HCT116 (cell line): ENCODE data around the gene CENPP. TPM values are rescaled to one million over a fixed set of nuclear protein-coding genes. Genes with fewer than 3 reads are reported as not detected.

Source experiments
- ATAC-seq: fragments of 200-7000 bp; cut with Tn5 transposase; 2 replicates; pipeline ENCODE4 v1.9.1; 2020; ENCODE audit warnings: mild to moderate bottlenecking, moderate library complexity
- BruUV-seq: library from RNA; stranded (reverse); fragments of 400-500 nt; replicated peaks from 2 replicates; lab custom pipeline; 2021; lab: Mats Ljungman, UMichigan
- CTCF ChIA-PET: fragments of 300-600 bp; sonication (Branson Sonifier 250); formaldehyde crosslinking; loops from one replicate; lab custom pipeline; 2021; ENCODE audit warnings: antibody characterized with exemption; lab: Charles Lee
- POLR2A ChIA-PET: fragments of 300-600, 350-600 bp; sonication (Branson Sonifier 250); formaldehyde crosslinking; loops from one replicate; lab custom pipeline; 2021; ENCODE audit warnings: antibody characterized with exemption; lab: Charles Lee
- RAD21 ChIA-PET, 2 experiments: fragments of 300-600 bp; sonication (Branson Sonifier 250); formaldehyde crosslinking; loops; one replicate each; lab custom pipeline; 2023; ENCODE audit warnings: low total read pairs in 2 of 2; ENCODE audit not compliant: uncharacterized antibody in 2 of 2, unreplicated experiment in 2 of 2, low non-redundant PET in 1 of 2; lab: Charles Lee
- DNase-seq: peaks from one replicate; pipeline ENCODE4 v3.0.0-alpha.2; 2010; ENCODE audit warnings: low read depth, low spot score
- H2AFZ ChIP-seq: fragments of 200-600 bp; shearing (Covaris generic), sonication (generic); 2 replicates; pipeline ENCODE4 v1.6.1; 2017; ENCODE audit warnings: low read depth, mixed run types, mixed read lengths, antibody characterized with exemption, low read length; ENCODE audit not compliant: poor library complexity, severe bottlenecking
- H3K27ac ChIP-seq: 2 replicates; pipeline ENCODE4 v1.5.1; 2012; ENCODE audit warnings: low read depth, low read length
- H3K27me3 ChIP-seq: fragments of 200-600 bp; sonication (generic); 2 replicates; pipeline ENCODE4 v1.6.1; 2016; ENCODE audit warnings: mixed run types, low read length, mixed read lengths; ENCODE audit not compliant: insufficient read depth
- H3K36me3 ChIP-seq, 2 experiments: fragments of 200-500 bp in 1 of 2; fragments of 200-600 bp in 1 of 2; sonication (Bioruptor generic) in 1 of 2; sonication (generic) in 1 of 2; 2 replicates each; pipeline versions ENCODE4 v1.5.1 to v1.6.1; 2014 to 2016; ENCODE audit warnings: low read length in 2 of 2, inconsistent platforms in 1 of 2, mixed read lengths in 1 of 2, mixed run types in 1 of 2; ENCODE audit not compliant: insufficient read depth in 2 of 2, control insufficient read depth in 1 of 2
- H3K4me1 ChIP-seq, 2 experiments: fragments of 200-600 bp in 1 of 2; sonication (generic) in 1 of 2; 2 replicates each; pipeline versions ENCODE4 v1.5.1 to v1.6.1; 2012 to 2017; ENCODE audit warnings: low read length in 2 of 2, inconsistent platforms in 1 of 2, mild to moderate bottlenecking in 1 of 2, mixed read lengths in 1 of 2, mixed run types in 1 of 2, moderate library complexity in 1 of 2; ENCODE audit not compliant: insufficient read depth in 2 of 2, control insufficient read depth in 1 of 2
- H3K4me2 ChIP-seq: fragments of 200-600 bp; sonication (generic); 2 replicates; pipeline ENCODE4 v1.6.1; 2017; ENCODE audit warnings: mixed run types, low read length, mixed read lengths
- H3K4me3 ChIP-seq, 2 experiments: fragments of 200-600 bp in 1 of 2; sonication (generic) in 1 of 2; replicated peaks in 1 of 2; 2 replicates each; pipeline ENCODE4 v1.5.1; 2011 to 2016; ENCODE audit warnings: low read length in 2 of 2, control low read depth in 1 of 2, low read depth in 1 of 2, mild to moderate bottlenecking in 1 of 2, mixed read lengths in 1 of 2, mixed run types in 1 of 2
- H3K79me2 ChIP-seq: fragments of 200-600 bp; sonication (generic); 2 replicates; pipeline ENCODE4 v1.6.1; 2017; ENCODE audit warnings: mild to moderate bottlenecking, mixed run types, low read length, moderate library complexity, mixed read lengths; ENCODE audit not compliant: insufficient read depth
- H3K9ac ChIP-seq: fragments of 200-600 bp; sonication (generic); 2 replicates; pipeline ENCODE4 v1.6.1; 2016; ENCODE audit warnings: low read length, mixed read lengths
- H3K9me2 ChIP-seq: fragments of 200-600 bp; sonication (generic), shearing (Covaris generic); 2 replicates; pipeline ENCODE4 v1.6.1; 2017; ENCODE audit warnings: mixed run types, mild to moderate bottlenecking, moderate library complexity; ENCODE audit not compliant: insufficient read depth
- H3K9me3 ChIP-seq, 2 experiments: fragments of 200-500 bp in 1 of 2; fragments of 200-600 bp in 1 of 2; sonication (Bioruptor generic) in 1 of 2; sonication (generic) in 1 of 2; 2 replicates each; pipeline ENCODE4 v1.6.1; 2014 to 2017; ENCODE audit warnings: low read length in 2 of 2, mixed read lengths in 2 of 2, inconsistent platforms in 1 of 2, low read depth in 1 of 2, mild to moderate bottlenecking in 1 of 2, mixed run types in 1 of 2, moderate library complexity in 1 of 2; ENCODE audit not compliant: control insufficient read depth in 1 of 2, insufficient read depth in 1 of 2
- H4K20me1 ChIP-seq: fragments of 200-600 bp; sonication (generic), shearing (Covaris generic); 2 replicates; pipeline ENCODE4 v1.6.1; 2017; ENCODE audit warnings: mixed run types, mild to moderate bottlenecking, moderate library complexity; ENCODE audit not compliant: insufficient read depth
- CBX3 ChIP-seq: IDR thresholded peaks from 2 replicates; pipeline ENCODE4 v1.6.1; 2012; ENCODE audit warnings: low read depth
- CTCF ChIP-seq, 3 experiments: fragments of 200-600 bp in 1 of 3; sonication (generic) in 1 of 3; IDR thresholded peaks in 2 of 3; conservative IDR thresholded peaks in 1 of 3; 2 replicates each; pipeline ENCODE4 v1.5.1; 2012 to 2017; ENCODE audit warnings: low read depth in 2 of 3, low read length in 2 of 3, antibody characterized with exemption in 1 of 3, borderline replicate concordance in 1 of 3, control low read depth in 1 of 3, mild to moderate bottlenecking in 1 of 3, mixed read lengths in 1 of 3, mixed run types in 1 of 3, moderate library complexity in 1 of 3; ENCODE audit not compliant: insufficient read depth in 1 of 3
- SP1 ChIP-seq: IDR thresholded peaks from 2 replicates; pipeline ENCODE4 v1.6.1; 2012; ENCODE audit warnings: low read depth
- SRF ChIP-seq: IDR thresholded peaks from 2 replicates; pipeline ENCODE4 v1.6.1; 2012; ENCODE audit warnings: low read depth
- YY1 ChIP-seq: IDR thresholded peaks from 2 replicates; pipeline ENCODE4 v1.6.1; 2011; ENCODE audit warnings: low read length, low read depth, moderate library complexity, mild to moderate bottlenecking; ENCODE audit not compliant: insufficient replicate concordance; ENCODE audit errors: extremely low read depth
- ZBTB33 ChIP-seq: IDR thresholded peaks from 2 replicates; pipeline ENCODE4 v1.6.1; 2011; ENCODE audit warnings: mild to moderate bottlenecking, low read length, moderate library complexity; ENCODE audit not compliant: insufficient replicate concordance; ENCODE audit errors: extremely low read depth
- ZFX ChIP-seq: fragments of 450-650 bp; IDR thresholded peaks from 2 replicates; pipeline ENCODE4 v1.6.1; 2017
- intact Hi-C: fragments of 100-400 bp; cut with micrococcal nuclease; formaldehyde crosslinking; loops from 2 replicates; pipeline ENCODE4 v1.10.0; 2022
- total RNA-seq: library from RNA; stranded (reverse); gene quantifications from one replicate; pipeline ENCODE4 v1.2.1, GENCODE V29; 2021; ENCODE audit not compliant: unreplicated experiment
- TF ChIP-seq, protein P1 (sequence below): IDR thresholded peaks from 2 replicates; pipeline ENCODE4 v1.6.1; 2012; ENCODE audit warnings: low read depth
- TF ChIP-seq, protein P2 (sequence below): IDR thresholded peaks from 2 replicates; pipeline ENCODE4 v1.6.1; 2012

Gene CENPP
- total RNA-seq, 1 experiment from 2014 or later: 7.0 TPM

GRCh38 chr9:92332577-92333281, 7.0 kb downstream of the CENPP start:
- intact Hi-C loops: no loop called here
- ChIA-PET RAD21 (no interaction called here), POLR2A (no interaction called here), CTCF (no interaction called here)
- DNase-seq (no peak), ATAC-seq (no peak)
- Histone ChIP-seq H3K9me3 (no peaks in the 10 kb centered on the region), H2AFZ (no peak overlapping the region), H3K79me2 (no peaks in the 10 kb centered on the region), H3K4me2 (no peak overlapping the region), H3K36me3 (no peaks in the 10 kb centered on the region), H3K27ac (no peak overlapping the region), H4K20me1 (0 out of 2 replicates have a peak, but pooled peaks cover 4% of the 10 kb centered on the region), H3K4me1 (no peaks in the 10 kb centered on the region), H3K27me3 (no peaks in the 10 kb centered on the region), H3K9ac (no peak overlapping the region), H3K9me2 (no peaks in the 10 kb centered on the region)
- no TSS peak for BruUV-seq
- TF ChIP-seq YY1: no peak
- TF ChIP-seq CTCF (IDR thresholded peaks at IDR 0.05 in 2 of 3, conservative IDR thresholded peaks at IDR 0.05 in 1 of 3; ENCODE audit: borderline replicate concordance in 1 of 3, insufficient read depth in 1 of 3, low read depth in 2 of 3, low read length in 2 of 3): no peak
- no peak for TF ChIP-seq ZFX
- no peak for TF ChIP-seq SRF
- no peak for TF ChIP-seq CBX3
- no peak for TF ChIP-seq SP1
- no peak for TF ChIP-seq ZBTB33
- TF ChIP-seq, protein P1, sequence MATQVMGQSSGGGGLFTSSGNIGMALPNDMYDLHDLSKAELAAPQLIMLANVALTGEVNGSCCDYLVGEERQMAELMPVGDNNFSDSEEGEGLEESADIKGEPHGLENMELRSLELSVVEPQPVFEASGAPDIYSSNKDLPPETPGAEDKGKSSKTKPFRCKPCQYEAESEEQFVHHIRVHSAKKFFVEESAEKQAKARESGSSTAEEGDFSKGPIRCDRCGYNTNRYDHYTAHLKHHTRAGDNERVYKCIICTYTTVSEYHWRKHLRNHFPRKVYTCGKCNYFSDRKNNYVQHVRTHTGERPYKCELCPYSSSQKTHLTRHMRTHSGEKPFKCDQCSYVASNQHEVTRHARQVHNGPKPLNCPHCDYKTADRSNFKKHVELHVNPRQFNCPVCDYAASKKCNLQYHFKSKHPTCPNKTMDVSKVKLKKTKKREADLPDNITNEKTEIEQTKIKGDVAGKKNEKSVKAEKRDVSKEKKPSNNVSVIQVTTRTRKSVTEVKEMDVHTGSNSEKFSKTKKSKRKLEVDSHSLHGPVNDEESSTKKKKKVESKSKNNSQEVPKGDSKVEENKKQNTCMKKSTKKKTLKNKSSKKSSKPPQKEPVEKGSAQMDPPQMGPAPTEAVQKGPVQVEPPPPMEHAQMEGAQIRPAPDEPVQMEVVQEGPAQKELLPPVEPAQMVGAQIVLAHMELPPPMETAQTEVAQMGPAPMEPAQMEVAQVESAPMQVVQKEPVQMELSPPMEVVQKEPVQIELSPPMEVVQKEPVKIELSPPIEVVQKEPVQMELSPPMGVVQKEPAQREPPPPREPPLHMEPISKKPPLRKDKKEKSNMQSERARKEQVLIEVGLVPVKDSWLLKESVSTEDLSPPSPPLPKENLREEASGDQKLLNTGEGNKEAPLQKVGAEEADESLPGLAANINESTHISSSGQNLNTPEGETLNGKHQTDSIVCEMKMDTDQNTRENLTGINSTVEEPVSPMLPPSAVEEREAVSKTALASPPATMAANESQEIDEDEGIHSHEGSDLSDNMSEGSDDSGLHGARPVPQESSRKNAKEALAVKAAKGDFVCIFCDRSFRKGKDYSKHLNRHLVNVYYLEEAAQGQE: no peak
- TF ChIP-seq, protein P2, sequence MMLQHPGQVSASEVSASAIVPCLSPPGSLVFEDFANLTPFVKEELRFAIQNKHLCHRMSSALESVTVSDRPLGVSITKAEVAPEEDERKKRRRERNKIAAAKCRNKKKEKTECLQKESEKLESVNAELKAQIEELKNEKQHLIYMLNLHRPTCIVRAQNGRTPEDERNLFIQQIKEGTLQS: no peak
- TF ChIP-seq, all 23 proteins: peak for 0
- H3K4me3 ChIP-seq: no peak overlapping the region
